ENCODE data around the gene SAPCD1.
A peak's percentile ranks its signal among the peaks of the same experiment; 100 is the strongest.
"Not testable (repeated sequence)": the region's sequence is repeated elsewhere in the genome, so short reads cannot be mapped to it uniquely, and the experiment has no call there.

SAPCD1 gene

GRCh38 chr6:31778999-31779885 lies 16.8 kb downstream of the SAPCD1 start:
- no peak for DNase-seq

- no peak for DNase-seq
Observed at GRCh38 chr6:31779908-31780307, 17.5 kb downstream of the SAPCD1 start.

GRCh38 chr6:31780507-31781243 lies 18.2 kb downstream of the SAPCD1 start:
- no peak for DNase-seq

GRCh38 chr6:31781244-31782125 lies 19.0 kb downstream of the SAPCD1 start:
- DNase-seq = no peak

- no peak for DNase-seq
Observed at GRCh38 chr6:31782126-31782855, 19.8 kb downstream of the SAPCD1 start.

- peak; percentile 48 for DNase-seq
Observed at GRCh38 chr6:31784098-31784925, 21.9 kb downstream of the SAPCD1 start.

- DNase-seq = no peak
Observed at GRCh38 chr6:31785475-31785874, 23.0 kb downstream of the SAPCD1 start.

GRCh38 chr6:31791324-31792089 lies 29.1 kb downstream of the SAPCD1 start:
- peak; percentile 84 for DNase-seq

- no peak for DNase-seq
Observed at GRCh38 chr6:31792090-31792374, 29.6 kb downstream of the SAPCD1 start.

- DNase-seq = peak; percentile 41
Observed at GRCh38 chr6:31792761-31793171, 30.3 kb downstream of the SAPCD1 start.

- DNase-seq = not testable (repeated sequence)
Observed at GRCh38 chr6:31793927-31794245, 31.4 kb downstream of the SAPCD1 start.

GRCh38 chr6:31794294-31794865 lies 31.9 kb downstream of the SAPCD1 start:
- DNase-seq = peak; percentile 64

- DNase-seq = no peak
Observed at GRCh38 chr6:31794866-31795615, 32.6 kb downstream of the SAPCD1 start.

GRCh38 chr6:31795616-31796298 lies 33.3 kb downstream of the SAPCD1 start, which contains the start of gene VARS1:
VARS1 (minus strand) TSS chr6:31795752; CDS start chr6:31795217, 535 bp downstream.
- peak; percentile 97 for DNase-seq

GRCh38 chr6:31796993-31797385 lies 34.5 kb downstream of the SAPCD1 start:
- no peak for DNase-seq

GRCh38 chr6:31797588-31797987 lies 35.1 kb downstream of the SAPCD1 start:
- DNase-seq = peak; percentile 46

- DNase-seq = no peak
Observed at GRCh38 chr6:31799781-31800180, 37.3 kb downstream of the SAPCD1 start.

GRCh38 chr6:31801031-31801927 lies 38.8 kb downstream of the SAPCD1 start:
- not testable (repeated sequence) for DNase-seq
